ENCODE results near the gene DNER.

The DNER gene

GRCh38 chr2:229489016-229489415, 225.3 kb downstream of the DNER start:
- no peak overlapping the region for H3K4me3 ChIP-seq (ENCODE audit: severe bottlenecking)
- peaks cover 10% of the 10 kb centered on the region for H3K4me1 ChIP-seq (ENCODE audit: insufficient read depth, poor library complexity, severe bottlenecking)
- no peaks in the 10 kb centered on the region for H3K9me3 ChIP-seq (ENCODE audit: severe bottlenecking)
- no peaks in the 10 kb centered on the region for H3K36me3 ChIP-seq (ENCODE audit: low read depth)
- DNase-seq (ENCODE audit: low spot score) (peak; percentile 91), ATAC-seq (ENCODE audit: low read depth) (peak; percentile 95)
- no peaks in the 10 kb centered on the region for H3K27me3 ChIP-seq (ENCODE audit: insufficient read depth, poor library complexity, severe bottlenecking)
- TF ChIP-seq, protein P1, sequence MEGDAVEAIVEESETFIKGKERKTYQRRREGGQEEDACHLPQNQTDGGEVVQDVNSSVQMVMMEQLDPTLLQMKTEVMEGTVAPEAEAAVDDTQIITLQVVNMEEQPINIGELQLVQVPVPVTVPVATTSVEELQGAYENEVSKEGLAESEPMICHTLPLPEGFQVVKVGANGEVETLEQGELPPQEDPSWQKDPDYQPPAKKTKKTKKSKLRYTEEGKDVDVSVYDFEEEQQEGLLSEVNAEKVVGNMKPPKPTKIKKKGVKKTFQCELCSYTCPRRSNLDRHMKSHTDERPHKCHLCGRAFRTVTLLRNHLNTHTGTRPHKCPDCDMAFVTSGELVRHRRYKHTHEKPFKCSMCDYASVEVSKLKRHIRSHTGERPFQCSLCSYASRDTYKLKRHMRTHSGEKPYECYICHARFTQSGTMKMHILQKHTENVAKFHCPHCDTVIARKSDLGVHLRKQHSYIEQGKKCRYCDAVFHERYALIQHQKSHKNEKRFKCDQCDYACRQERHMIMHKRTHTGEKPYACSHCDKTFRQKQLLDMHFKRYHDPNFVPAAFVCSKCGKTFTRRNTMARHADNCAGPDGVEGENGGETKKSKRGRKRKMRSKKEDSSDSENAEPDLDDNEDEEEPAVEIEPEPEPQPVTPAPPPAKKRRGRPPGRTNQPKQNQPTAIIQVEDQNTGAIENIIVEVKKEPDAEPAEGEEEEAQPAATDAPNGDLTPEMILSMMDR (IDR thresholded peaks at IDR 0.05; ENCODE audit: poor library complexity, severe bottlenecking): no peak
- H3K27ac ChIP-seq (ENCODE audit: poor library complexity, severe bottlenecking): peak overlapping the region; percentile 68

DNA sequence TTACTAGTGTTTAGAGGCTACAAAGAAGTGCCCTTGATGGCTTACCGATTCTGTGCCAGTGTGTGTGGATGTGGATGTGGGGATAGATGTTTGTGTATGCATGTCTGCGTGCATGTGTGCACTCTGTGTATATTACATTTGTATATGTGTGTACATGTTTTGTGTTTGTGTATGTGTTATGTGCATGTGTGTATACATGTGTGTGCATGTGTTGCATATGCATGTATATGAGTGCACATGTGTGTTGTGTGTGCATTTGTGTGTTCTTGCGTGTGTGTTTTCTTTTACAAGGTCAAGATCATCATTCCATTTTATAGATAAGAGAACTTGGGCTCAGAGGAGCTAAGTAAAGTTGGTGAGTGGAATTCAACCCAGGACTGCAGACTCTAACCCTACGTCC, 226.1 kb downstream of the DNER start:
- ATAC-seq (ENCODE audit: low read depth) (no peak), DNase-seq (ENCODE audit: low spot score) (no peak)
- no peak overlapping the region for H3K4me3 ChIP-seq (ENCODE audit: severe bottlenecking)
- no peaks in the 10 kb centered on the region for H3K9me3 ChIP-seq (ENCODE audit: severe bottlenecking)
- peaks cover 10% of the 10 kb centered on the region for H3K4me1 ChIP-seq (ENCODE audit: insufficient read depth, poor library complexity, severe bottlenecking)
- H3K27ac ChIP-seq (ENCODE audit: poor library complexity, severe bottlenecking): peak overlapping the region; percentile 68
- no peaks in the 10 kb centered on the region for H3K36me3 ChIP-seq (ENCODE audit: low read depth)
- TF ChIP-seq, protein P1 (IDR thresholded peaks at IDR 0.05; ENCODE audit: poor library complexity, severe bottlenecking): no peak
- no peaks in the 10 kb centered on the region for H3K27me3 ChIP-seq (ENCODE audit: insufficient read depth, poor library complexity, severe bottlenecking)

- H3K9me3 ChIP-seq (ENCODE audit: severe bottlenecking): no peaks in the 10 kb centered on the region
- no peaks in the 10 kb centered on the region for H3K36me3 ChIP-seq (ENCODE audit: low read depth)
- H3K27me3 ChIP-seq (ENCODE audit: insufficient read depth, poor library complexity, severe bottlenecking): no peaks in the 10 kb centered on the region
- TF ChIP-seq, protein P1 (IDR thresholded peaks at IDR 0.05; ENCODE audit: poor library complexity, severe bottlenecking): no peak
- DNase-seq (ENCODE audit: low spot score) (no peak), ATAC-seq (ENCODE audit: low read depth) (no peak)
- peaks cover 10% of the 10 kb centered on the region for H3K4me1 ChIP-seq (ENCODE audit: insufficient read depth, poor library complexity, severe bottlenecking)
- H3K27ac ChIP-seq (ENCODE audit: poor library complexity, severe bottlenecking): no peak overlapping the region
- H3K4me3 ChIP-seq (ENCODE audit: severe bottlenecking): no peak overlapping the region
These were observed 227.7 kb downstream of the DNER start for GRCh38 chr2:229486673-229487072.

GRCh38 chr2:229485857-229486256, 228.5 kb downstream of the DNER start:
- no peaks in the 10 kb centered on the region for H3K9me3 ChIP-seq (ENCODE audit: severe bottlenecking)
- no peaks in the 10 kb centered on the region for H3K36me3 ChIP-seq (ENCODE audit: low read depth)
- no peak overlapping the region for H3K27ac ChIP-seq (ENCODE audit: poor library complexity, severe bottlenecking)
- no peak for DNase-seq (ENCODE audit: low spot score)
- no peaks in the 10 kb centered on the region for H3K27me3 ChIP-seq (ENCODE audit: insufficient read depth, poor library complexity, severe bottlenecking)
- TF ChIP-seq, protein P1 (IDR thresholded peaks at IDR 0.05; ENCODE audit: poor library complexity, severe bottlenecking): no peak
- no peak overlapping the region for H3K4me3 ChIP-seq (ENCODE audit: severe bottlenecking)
- peaks cover 10% of the 10 kb centered on the region for H3K4me1 ChIP-seq (ENCODE audit: insufficient read depth, poor library complexity, severe bottlenecking)
- no peak for ATAC-seq (ENCODE audit: low read depth)

DNA sequence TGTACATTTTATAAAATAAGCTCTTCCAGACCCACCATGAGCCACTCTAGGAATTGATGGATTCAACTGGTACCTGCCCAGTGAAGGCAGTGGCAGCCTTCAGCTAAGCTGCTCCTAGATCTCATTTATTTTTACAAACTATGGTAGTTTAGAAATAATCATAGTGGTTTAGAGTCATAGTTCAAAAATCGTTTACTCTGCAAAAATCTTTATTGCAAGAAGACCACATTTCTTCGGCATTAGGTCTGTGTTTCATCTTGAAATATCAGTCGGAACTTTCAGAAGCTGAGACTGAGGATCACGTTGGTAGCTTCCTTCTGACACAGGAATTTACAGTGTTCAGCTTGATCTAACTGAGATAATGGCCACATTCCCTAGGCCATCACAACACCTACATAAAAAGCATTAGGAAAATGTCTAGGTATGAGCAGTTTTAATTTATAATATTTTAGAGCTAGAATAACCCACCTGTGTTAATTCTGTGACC, 237.0 kb downstream of the DNER start:
- Histone ChIP-seq H3K36me3 (ENCODE audit: low read depth) (no peaks in the 10 kb centered on the region), H3K4me3 (ENCODE audit: severe bottlenecking) (no peak overlapping the region), H3K4me1 (ENCODE audit: insufficient read depth, poor library complexity, severe bottlenecking) (no peaks in the 10 kb centered on the region), H3K27me3 (ENCODE audit: insufficient read depth, poor library complexity, severe bottlenecking) (no peaks in the 10 kb centered on the region), H3K9me3 (ENCODE audit: severe bottlenecking) (no peaks in the 10 kb centered on the region), H3K27ac (ENCODE audit: poor library complexity, severe bottlenecking) (no peak overlapping the region)
- ATAC-seq (ENCODE audit: low read depth) (no peak), DNase-seq (ENCODE audit: low spot score) (no peak)
- TF ChIP-seq, protein P1 (IDR thresholded peaks at IDR 0.05; ENCODE audit: poor library complexity, severe bottlenecking): no peak

Measured in RWPE2 (cell line).